Measurements from ENCODE around the gene UEVLD.

The UEVLD gene

DNA sequence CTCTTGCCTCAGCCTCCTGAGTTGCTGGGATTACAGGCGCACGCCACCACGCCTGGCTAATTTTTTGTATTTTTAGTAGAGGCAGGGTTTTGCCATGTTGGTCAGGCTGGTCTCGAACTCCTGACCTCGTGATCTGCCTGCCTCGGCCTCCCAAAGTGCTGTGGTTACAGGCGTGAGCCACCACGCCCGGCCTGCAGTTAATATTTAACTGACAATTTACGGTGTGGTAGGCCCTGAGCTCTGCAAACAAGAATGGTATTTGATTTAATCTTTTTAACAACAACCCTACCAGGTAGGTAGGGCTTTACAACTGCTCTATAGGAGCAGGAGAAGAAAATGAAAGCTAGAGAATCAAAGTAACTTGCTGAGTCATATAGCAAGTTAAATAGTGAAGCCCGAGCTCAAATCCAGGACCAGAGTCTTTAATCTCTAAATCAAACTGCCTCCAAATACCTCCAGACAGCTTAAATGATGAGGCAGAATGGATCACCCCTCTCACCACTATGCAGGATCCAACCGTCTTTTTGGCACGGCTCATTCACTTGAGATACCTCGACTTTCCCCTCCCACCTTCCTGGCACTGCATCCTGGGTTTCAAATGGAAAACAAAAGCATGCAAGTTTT is 9.4 kb downstream of the UEVLD start:
- no peak for TF ChIP-seq EZH2phosphoT487 (IDR thresholded peaks at IDR 0.05; ENCODE audit: borderline replicate concordance)
- TF ChIP-seq, protein P1, sequence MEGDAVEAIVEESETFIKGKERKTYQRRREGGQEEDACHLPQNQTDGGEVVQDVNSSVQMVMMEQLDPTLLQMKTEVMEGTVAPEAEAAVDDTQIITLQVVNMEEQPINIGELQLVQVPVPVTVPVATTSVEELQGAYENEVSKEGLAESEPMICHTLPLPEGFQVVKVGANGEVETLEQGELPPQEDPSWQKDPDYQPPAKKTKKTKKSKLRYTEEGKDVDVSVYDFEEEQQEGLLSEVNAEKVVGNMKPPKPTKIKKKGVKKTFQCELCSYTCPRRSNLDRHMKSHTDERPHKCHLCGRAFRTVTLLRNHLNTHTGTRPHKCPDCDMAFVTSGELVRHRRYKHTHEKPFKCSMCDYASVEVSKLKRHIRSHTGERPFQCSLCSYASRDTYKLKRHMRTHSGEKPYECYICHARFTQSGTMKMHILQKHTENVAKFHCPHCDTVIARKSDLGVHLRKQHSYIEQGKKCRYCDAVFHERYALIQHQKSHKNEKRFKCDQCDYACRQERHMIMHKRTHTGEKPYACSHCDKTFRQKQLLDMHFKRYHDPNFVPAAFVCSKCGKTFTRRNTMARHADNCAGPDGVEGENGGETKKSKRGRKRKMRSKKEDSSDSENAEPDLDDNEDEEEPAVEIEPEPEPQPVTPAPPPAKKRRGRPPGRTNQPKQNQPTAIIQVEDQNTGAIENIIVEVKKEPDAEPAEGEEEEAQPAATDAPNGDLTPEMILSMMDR (conservative IDR thresholded peaks at IDR 0.05; ENCODE audit: low read length) = no peak
- Histone ChIP-seq H3K4me2 (ENCODE audit: low read depth, low read length, poor library complexity, severe bottlenecking) (no peak overlapping the region), H3K27me3 (ENCODE audit: insufficient read depth, low read length, poor library complexity, severe bottlenecking) (no peaks in the 10 kb centered on the region)

DNA sequence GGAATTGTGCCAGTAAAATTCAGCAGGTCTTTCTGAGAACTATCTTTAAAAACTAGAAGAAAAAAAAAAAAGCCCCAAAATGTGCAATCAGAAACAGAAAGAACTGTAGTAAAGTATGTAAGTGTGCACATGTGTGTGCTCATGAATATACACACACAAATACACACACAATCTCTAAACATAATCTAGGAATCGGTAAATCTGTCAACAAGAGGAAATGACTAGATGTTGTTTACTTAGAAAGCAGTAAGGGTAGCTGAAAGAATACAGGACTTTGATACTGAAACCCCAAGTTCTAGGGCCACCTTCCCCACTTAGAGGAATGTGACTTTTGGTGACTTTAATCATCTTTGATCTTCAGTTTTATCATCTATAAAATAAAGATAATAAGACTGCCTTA is 13.2 kb downstream of the UEVLD start:
- Histone ChIP-seq H3K4me2 (ENCODE audit: low read depth, low read length, poor library complexity, severe bottlenecking) (no peak overlapping the region), H3K9ac (ENCODE audit: low read depth, low read length, poor library complexity, severe bottlenecking) (no peak overlapping the region), H3K4me1 (ENCODE audit: insufficient read depth, low read length, poor library complexity, severe bottlenecking) (no peaks in the 10 kb centered on the region), H4K20me1 (ENCODE audit: insufficient read depth, low read length, poor library complexity, severe bottlenecking) (no peaks in the 10 kb centered on the region), H3K27me3 (ENCODE audit: insufficient read depth, low read length, poor library complexity, severe bottlenecking) (no peaks in the 10 kb centered on the region), H3K36me3 (ENCODE audit: insufficient read depth, low read length) (no peaks in the 10 kb centered on the region), H3K79me2 (ENCODE audit: insufficient read depth, low read length) (no peaks in the 10 kb centered on the region), H3K4me3 (ENCODE audit: low read length, poor library complexity, severe bottlenecking) (no peak overlapping the region), H2AFZ (ENCODE audit: low read length) (no peak overlapping the region), H3F3A (ENCODE audit: low read depth) (no peaks in the 10 kb centered on the region), H3K9me2 (replicated peaks; ENCODE audit: low read depth, low read length) (no peaks in the 10 kb centered on the region), H3K9me3 (ENCODE audit: insufficient read depth, low read depth, low read length) (no peaks in the 10 kb centered on the region; the same call in 1 of the 2 replicates)
- TF ChIP-seq, protein P1 (conservative IDR thresholded peaks at IDR 0.05; ENCODE audit: low read length) = no peak
- no peak for TF ChIP-seq EZH2phosphoT487 (IDR thresholded peaks at IDR 0.05; ENCODE audit: borderline replicate concordance)

More for the DNA sequence above, 9.4 kb downstream of the UEVLD start:
- Histone ChIP-seq H3F3A (ENCODE audit: low read depth) (no peaks in the 10 kb centered on the region), H3K9me2 (replicated peaks; ENCODE audit: low read depth, low read length) (no peaks in the 10 kb centered on the region), H3K9me3 (ENCODE audit: insufficient read depth, low read depth, low read length) (no peaks in the 10 kb centered on the region; the same call in 1 of the 2 replicates), H3K79me2 (ENCODE audit: insufficient read depth, low read length) (no peaks in the 10 kb centered on the region), H3K4me1 (ENCODE audit: insufficient read depth, low read length, poor library complexity, severe bottlenecking) (no peaks in the 10 kb centered on the region), H3K36me3 (ENCODE audit: insufficient read depth, low read length) (no peaks in the 10 kb centered on the region), H4K20me1 (ENCODE audit: insufficient read depth, low read length, poor library complexity, severe bottlenecking) (no peaks in the 10 kb centered on the region), H2AFZ (ENCODE audit: low read length) (no peak overlapping the region), H3K9ac (ENCODE audit: low read depth, low read length, poor library complexity, severe bottlenecking) (no peak overlapping the region), H3K4me3 (ENCODE audit: low read length, poor library complexity, severe bottlenecking) (no peak overlapping the region)

DNA sequence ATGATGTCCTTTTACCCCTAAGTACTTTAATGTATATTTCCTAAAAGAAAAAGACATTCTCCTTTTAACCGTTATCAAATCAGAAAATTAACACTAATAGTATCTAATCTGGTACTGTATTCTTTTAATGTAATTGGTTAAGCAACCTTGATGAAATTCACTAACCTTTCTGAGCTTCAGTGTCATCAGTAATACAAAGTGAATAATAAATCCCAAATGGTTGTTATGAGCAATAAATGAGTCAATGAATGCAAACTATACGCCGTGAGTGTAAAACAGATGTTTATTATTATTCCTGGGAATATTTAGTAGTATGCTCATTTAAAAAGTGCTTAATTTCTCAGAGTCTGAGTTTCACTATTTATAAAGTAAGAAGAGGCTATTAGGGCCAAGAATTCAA is 21.5 kb downstream of the UEVLD start:
- H3K27me3 ChIP-seq (ENCODE audit: insufficient read depth, low read length, poor library complexity, severe bottlenecking) = no peaks in the 10 kb centered on the region
- no peaks in the 10 kb centered on the region for H3K36me3 ChIP-seq (ENCODE audit: insufficient read depth, low read length)
- no peaks in the 10 kb centered on the region for H3F3A ChIP-seq (ENCODE audit: low read depth)
- no peaks in the 10 kb centered on the region for H3K9me2 ChIP-seq (replicated peaks; ENCODE audit: low read depth, low read length)
- H3K9ac ChIP-seq (ENCODE audit: low read depth, low read length, poor library complexity, severe bottlenecking) = no peak overlapping the region
- H3K4me3 ChIP-seq (ENCODE audit: low read length, poor library complexity, severe bottlenecking) = no peak overlapping the region
- no peak for TF ChIP-seq EZH2phosphoT487 (IDR thresholded peaks at IDR 0.05; ENCODE audit: borderline replicate concordance)
- TF ChIP-seq, protein P1 (conservative IDR thresholded peaks at IDR 0.05; ENCODE audit: low read length) = no peak
- no peaks in the 10 kb centered on the region for H3K79me2 ChIP-seq (ENCODE audit: insufficient read depth, low read length)
- H3K4me1 ChIP-seq (ENCODE audit: insufficient read depth, low read length, poor library complexity, severe bottlenecking) = no peaks in the 10 kb centered on the region
- H4K20me1 ChIP-seq (ENCODE audit: insufficient read depth, low read length, poor library complexity, severe bottlenecking) = no peaks in the 10 kb centered on the region
- no peak overlapping the region for H2AFZ ChIP-seq (ENCODE audit: low read length)
- H3K9me3 ChIP-seq (ENCODE audit: insufficient read depth, low read depth, low read length) = no peaks in the 10 kb centered on the region
- H3K4me2 ChIP-seq (ENCODE audit: low read depth, low read length, poor library complexity, severe bottlenecking) = no peak overlapping the region

All from Loucy (cell line).